Uterus (tissue), 4 donors: ENCODE data around the gene MRC2. TPM values are rescaled to one million over a fixed set of nuclear protein-coding genes. Genes with fewer than 3 reads are reported as not detected.
A peak's percentile ranks its signal among the peaks of the same experiment; 100 is the strongest.
"Not testable (repeated sequence)": the region's sequence is repeated elsewhere in the genome, so short reads cannot be mapped to it uniquely, and the experiment has no call there.

Experiments
- DNase-seq, 2 donors: peaks; one replicate each; pipeline ENCODE4 v3.0.0-alpha.2; 2019 to 2020
- H3K27ac ChIP-seq, 2 donors: fragments of 200-600 bp; sonication (generic); 1 replicate in 1 of 2; 2 replicates in 1 of 2; pipeline ENCODE4 v1.5.1; 2016 to 2018
- H3K27me3 ChIP-seq, 2 donors: fragments of 200-600 bp; sonication (generic); one replicate each; pipeline ENCODE4 v1.5.1; 2018 to 2019; ENCODE audit warnings: control low read depth in 1 of 2
- H3K36me3 ChIP-seq, 2 donors: fragments of 200-600 bp; sonication (generic); one replicate each; pipeline ENCODE4 v1.5.1; 2019; ENCODE audit warnings: control low read depth in 1 of 2
- H3K4me1 ChIP-seq, 2 donors: fragments of 200-600 bp; sonication (generic); one replicate each; pipeline ENCODE4 v1.5.1; 2018 to 2019; ENCODE audit warnings: control low read depth in 1 of 2
- H3K4me3 ChIP-seq, 2 donors: fragments of 200-600 bp; sonication (generic); 1 replicate in 1 of 2; 2 replicates in 1 of 2; pipeline ENCODE4 v1.5.1; 2018 to 2019; ENCODE audit warnings: mild to moderate bottlenecking in 1 of 2
- H3K9me3 ChIP-seq, 2 donors: fragments of 200-600 bp; sonication (generic); one replicate each; pipeline ENCODE4 v1.5.1; 2019; ENCODE audit warnings: control low read depth in 1 of 2
- POLR2A ChIP-seq, 2 donors: fragments of 450-650 bp; IDR thresholded peaks; one replicate each; pipeline ENCODE4 v1.6.1; 2016; ENCODE audit warnings: antibody characterized with exemption in 2 of 2, mild to moderate bottlenecking in 1 of 2, moderate library complexity in 1 of 2
- intact Hi-C: fragments of 100-400 bp; cut with DNase I; formaldehyde crosslinking; loops from one replicate; pipeline ENCODE4 v1.15.1; 2023; ENCODE audit warnings: low total_unique reads
- total RNA-seq, 4 donors: library from RNA; depleted of rRNA in 3 of 4; stranded (reverse); fragments of >200 nt in 3 of 4; gene quantifications; one replicate each; pipeline versions ENCODE4 v1.1.0 to v1.2.4, GENCODE V29; 2014 to 2023
- TF ChIP-seq, protein P1 (sequence below), 4 experiments: fragments of 200-600 bp in 2 of 4; fragments of 450-650 bp in 2 of 4; sonication (generic) in 2 of 4; IDR thresholded peaks; one replicate each; pipeline ENCODE4 v1.5.1; 2016 to 2019; ENCODE audit warnings: antibody characterized with exemption in 4 of 4, mild to moderate bottlenecking in 2 of 4, moderate library complexity in 1 of 4
- donor health status: DM: yes; HTN: yes; CAD: no.

The MRC2 gene
- total RNA-seq, 4 donors from 2014 or later: 30.7 to 273 (median 102) TPM

DNA sequence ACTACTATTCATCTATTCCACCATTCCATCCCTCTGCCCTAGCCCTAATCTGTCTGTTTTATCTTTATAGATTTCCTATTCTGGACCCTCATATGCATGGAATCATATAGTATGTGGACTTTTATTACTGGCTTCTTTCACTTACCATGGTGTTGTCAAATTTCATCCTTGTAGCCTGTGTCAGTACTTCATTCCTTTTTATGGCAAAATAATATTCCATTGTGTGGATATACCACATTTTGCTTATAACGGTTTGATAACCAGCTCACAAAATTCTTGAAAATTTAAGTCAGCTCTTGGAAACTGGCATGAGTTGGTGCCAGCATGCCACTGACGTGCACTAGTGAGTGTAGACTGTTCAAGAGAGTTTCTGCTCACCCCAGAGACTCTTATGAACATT is 30.3 kb upstream of the MRC2 start:
- Histone ChIP-seq H3K9me3 (no peaks in the 10 kb centered on the region), H3K4me1 (no peaks in the 10 kb centered on the region), H3K27me3 (no peaks in the 10 kb centered on the region), H3K36me3 (no peaks in the 10 kb centered on the region), H3K4me3 (no peak overlapping the region), H3K27ac (no peak overlapping the region)
- no peak for DNase-seq
- intact Hi-C loops: no loop called here
- TF ChIP-seq, protein P1, sequence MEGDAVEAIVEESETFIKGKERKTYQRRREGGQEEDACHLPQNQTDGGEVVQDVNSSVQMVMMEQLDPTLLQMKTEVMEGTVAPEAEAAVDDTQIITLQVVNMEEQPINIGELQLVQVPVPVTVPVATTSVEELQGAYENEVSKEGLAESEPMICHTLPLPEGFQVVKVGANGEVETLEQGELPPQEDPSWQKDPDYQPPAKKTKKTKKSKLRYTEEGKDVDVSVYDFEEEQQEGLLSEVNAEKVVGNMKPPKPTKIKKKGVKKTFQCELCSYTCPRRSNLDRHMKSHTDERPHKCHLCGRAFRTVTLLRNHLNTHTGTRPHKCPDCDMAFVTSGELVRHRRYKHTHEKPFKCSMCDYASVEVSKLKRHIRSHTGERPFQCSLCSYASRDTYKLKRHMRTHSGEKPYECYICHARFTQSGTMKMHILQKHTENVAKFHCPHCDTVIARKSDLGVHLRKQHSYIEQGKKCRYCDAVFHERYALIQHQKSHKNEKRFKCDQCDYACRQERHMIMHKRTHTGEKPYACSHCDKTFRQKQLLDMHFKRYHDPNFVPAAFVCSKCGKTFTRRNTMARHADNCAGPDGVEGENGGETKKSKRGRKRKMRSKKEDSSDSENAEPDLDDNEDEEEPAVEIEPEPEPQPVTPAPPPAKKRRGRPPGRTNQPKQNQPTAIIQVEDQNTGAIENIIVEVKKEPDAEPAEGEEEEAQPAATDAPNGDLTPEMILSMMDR (IDR thresholded peaks at IDR 0.05): no peak
- no peak for TF ChIP-seq POLR2A (IDR thresholded peaks at IDR 0.05)

GRCh38 chr17:62597920-62598319 is 29.6 kb upstream of the MRC2 start:
- TF ChIP-seq POLR2A (IDR thresholded peaks at IDR 0.05): no peak
- TF ChIP-seq, protein P1 (IDR thresholded peaks at IDR 0.05): no peak
- intact Hi-C loops: no loop called here
- no peak overlapping the region for H3K27ac ChIP-seq
- no peaks in the 10 kb centered on the region for H3K27me3 ChIP-seq
- DNase-seq: peak; percentile 49 to 51
- H3K4me1 ChIP-seq: no peaks in the 10 kb centered on the region
- H3K4me3 ChIP-seq: no peak overlapping the region
- no peaks in the 10 kb centered on the region for H3K36me3 ChIP-seq
- no peaks in the 10 kb centered on the region for H3K9me3 ChIP-seq

- H3K4me3 ChIP-seq: no peak overlapping the region
- no peaks in the 10 kb centered on the region for H3K36me3 ChIP-seq
- intact Hi-C loops: no loop called here
These were observed 27.4 kb upstream of the MRC2 start for GRCh38 chr17:62599964-62600657.

DNA sequence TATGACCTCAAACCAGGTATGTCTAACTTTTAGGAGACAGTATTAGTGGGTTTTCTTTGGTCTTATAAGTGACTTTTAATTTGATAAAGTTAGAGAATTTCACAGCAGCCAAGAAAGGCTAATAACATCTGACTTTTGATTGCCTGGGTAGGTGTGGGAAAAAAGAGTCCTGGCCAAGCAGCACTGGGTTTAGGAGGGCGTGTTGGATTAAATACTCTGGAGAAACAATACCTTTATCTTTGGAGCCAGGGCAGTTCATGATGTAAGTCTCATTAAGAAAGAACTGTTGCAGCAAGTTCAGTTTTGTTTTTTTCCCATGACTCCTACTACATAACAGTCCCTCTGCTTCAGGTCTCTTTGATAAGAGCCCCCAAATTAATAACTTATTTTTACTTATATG is 26.7 kb upstream of the MRC2 start:
- no peaks in the 10 kb centered on the region for H3K36me3 ChIP-seq

More at GRCh38 chr17:62599964-62600657, 27.4 kb upstream of the MRC2 start:
- H3K9me3 ChIP-seq: no peaks in the 10 kb centered on the region
- TF ChIP-seq, protein P1 (IDR thresholded peaks at IDR 0.05): no peak
- no peak for TF ChIP-seq POLR2A (IDR thresholded peaks at IDR 0.05)
- H3K27me3 ChIP-seq: no peaks in the 10 kb centered on the region
- no peak overlapping the region for H3K27ac ChIP-seq
- H3K4me1 ChIP-seq: no peaks in the 10 kb centered on the region
- no peak for DNase-seq

DNA sequence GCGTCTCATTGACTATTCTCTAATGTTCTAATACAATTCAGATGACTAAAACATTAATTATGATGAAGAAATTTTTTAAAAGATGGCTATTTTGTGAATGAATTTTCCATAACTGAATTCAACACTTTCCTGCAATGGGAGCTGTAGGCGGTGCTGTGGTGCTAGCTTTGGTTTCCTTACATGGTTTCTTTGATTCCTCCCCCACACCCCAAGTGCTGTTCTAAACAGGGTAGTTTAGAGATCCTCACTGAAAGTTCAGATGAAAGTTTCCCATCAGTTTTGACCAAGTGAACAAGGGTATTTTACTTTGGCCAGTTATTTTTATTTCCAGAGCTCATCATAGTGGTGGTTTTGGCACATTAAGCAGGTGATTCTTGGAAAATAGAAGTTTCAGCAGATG is 26.0 kb upstream of the MRC2 start:
- no peaks in the 10 kb centered on the region for H3K27me3 ChIP-seq
- no peaks in the 10 kb centered on the region for H3K4me1 ChIP-seq
- H3K4me3 ChIP-seq: no peak overlapping the region
- no peak for DNase-seq
- no peaks in the 10 kb centered on the region for H3K9me3 ChIP-seq
- peak overlapping the region in 1 of 2 donors; percentile 36 for H3K27ac ChIP-seq
- intact Hi-C loops: no loop called here
- H3K36me3 ChIP-seq: no peaks in the 10 kb centered on the region
- TF ChIP-seq, protein P1 (IDR thresholded peaks at IDR 0.05): peak; percentile 29 to 56 (median 38)
- TF ChIP-seq POLR2A (IDR thresholded peaks at IDR 0.05): no peak

More for the DNA sequence above, 26.7 kb upstream of the MRC2 start:
- no peaks in the 10 kb centered on the region for H3K27me3 ChIP-seq
- H3K4me3 ChIP-seq: no peak overlapping the region
- no peak overlapping the region for H3K27ac ChIP-seq
- H3K4me1 ChIP-seq: no peaks in the 10 kb centered on the region
- intact Hi-C loops: no loop called here
- no peak for DNase-seq
- H3K9me3 ChIP-seq: no peaks in the 10 kb centered on the region
- TF ChIP-seq, protein P1 (IDR thresholded peaks at IDR 0.05): no peak
- TF ChIP-seq POLR2A (IDR thresholded peaks at IDR 0.05): no peak

GRCh38 chr17:62603783-62604182 is 23.7 kb upstream of the MRC2 start:
- H3K4me3 ChIP-seq, H3K27ac ChIP-seq, H3K36me3 ChIP-seq, H3K27me3 ChIP-seq, intact Hi-C loops, DNase-seq, H3K4me1 ChIP-seq, H3K9me3 ChIP-seq: not testable (repeated sequence)
